ENCODE data around the gene CCDC3.
"Not testable (repeated sequence)": the region's sequence is repeated elsewhere in the genome, so short reads cannot be mapped to it uniquely, and the experiment has no call there.

CCDC3 gene

GRCh38 chr10:12888470-12888869 is 113.0 kb downstream of the CCDC3 start:
- DNase-seq: no peak

DNA sequence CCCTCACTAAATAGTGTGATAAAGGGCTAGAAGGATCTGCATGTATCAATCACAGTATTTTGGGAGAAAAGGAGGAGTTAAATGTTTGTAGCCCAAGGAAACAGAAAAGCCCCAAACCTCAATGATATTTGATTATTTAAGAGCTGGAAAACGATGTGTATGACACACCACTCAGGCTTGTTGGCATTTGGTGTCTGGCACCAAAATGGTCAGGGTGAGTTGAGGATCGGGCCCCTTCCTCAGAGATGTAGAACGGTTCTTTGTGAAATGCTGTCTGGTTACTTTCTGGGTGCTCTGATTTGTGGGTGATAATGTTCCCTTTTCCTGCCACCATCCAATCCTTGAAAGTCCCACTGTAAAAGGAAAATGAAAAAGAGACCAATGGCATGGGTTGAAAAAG is 113.7 kb downstream of the CCDC3 start:
- no peak for DNase-seq

DNA sequence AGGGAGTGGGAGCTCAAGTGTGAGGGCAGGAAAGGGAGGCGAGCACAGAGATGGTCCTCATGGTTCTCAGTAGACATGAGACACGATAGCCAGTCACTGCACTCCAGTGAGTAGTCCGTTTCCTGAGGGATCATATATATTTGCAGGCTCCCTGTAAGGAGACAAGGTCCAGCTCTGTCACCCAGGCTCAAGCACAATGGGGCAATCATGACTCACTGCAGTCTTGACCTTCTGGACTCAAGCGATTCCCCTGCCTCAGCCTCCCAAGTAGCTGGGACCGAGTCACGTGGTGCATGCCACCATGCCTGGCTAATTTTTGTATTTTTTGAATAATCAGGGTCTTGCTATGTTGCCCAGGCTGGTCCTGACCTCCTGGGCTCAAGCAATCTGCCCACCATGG is 116.7 kb downstream of the CCDC3 start:
- no peak for DNase-seq

DNA sequence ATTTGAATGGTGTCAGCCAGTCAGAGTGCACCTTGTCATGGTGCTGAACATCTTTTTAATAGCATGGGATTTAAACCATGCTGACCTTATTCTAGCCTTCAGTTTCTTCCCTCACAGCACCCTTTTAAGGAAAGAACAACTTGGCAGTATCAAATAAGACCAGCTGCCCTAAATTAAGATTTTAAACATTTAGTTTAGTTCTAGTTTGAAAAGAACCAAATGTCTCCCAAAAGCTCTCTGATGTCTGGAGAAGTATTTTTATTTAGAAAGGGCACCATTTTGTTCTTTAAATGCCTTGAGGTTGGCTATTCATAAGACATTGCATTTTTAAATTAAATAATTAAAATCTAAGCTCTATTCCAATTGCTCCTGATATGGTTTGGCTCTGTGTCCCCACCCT is 121.1 kb downstream of the CCDC3 start:
- no peak for DNase-seq

DNA sequence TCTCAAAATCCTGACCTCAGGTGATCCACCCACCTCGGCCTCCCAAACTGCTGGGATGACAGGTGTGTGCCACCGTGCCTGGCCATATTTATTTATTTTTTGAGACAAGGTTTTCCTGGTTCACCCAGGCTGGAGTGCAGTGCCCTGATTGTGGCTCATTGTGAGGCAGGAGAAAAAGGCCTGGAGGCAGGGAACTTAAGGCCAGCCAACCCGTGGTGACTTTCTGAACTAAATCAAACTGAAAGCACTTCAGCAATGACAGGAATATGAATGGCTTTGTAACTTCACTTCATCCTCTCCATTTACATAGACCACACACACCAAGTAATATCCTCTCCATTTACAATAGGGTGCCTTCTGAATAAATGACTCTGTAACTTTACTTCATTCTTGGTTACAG is 124.4 kb downstream of the CCDC3 start:
- no peak for DNase-seq

DNA sequence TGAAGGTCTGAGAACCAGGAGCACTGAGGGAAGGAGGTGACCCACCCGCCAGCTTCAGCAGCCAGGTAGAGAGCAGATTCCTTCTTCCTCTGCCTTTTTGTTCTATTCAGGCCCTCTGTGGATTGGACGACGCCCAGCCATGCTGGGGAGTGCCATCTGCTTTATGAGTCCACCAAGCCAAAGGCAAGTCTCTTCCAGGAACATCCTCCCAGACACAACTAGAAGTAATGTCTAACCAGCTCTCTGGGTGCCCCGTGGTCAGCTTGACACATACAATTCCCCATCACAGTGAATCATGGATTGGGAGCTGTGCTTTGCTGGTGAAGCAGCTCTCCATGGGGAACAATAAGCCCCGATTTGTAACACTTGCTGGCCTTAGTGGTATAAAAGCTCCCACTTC is 125.2 kb downstream of the CCDC3 start:
- DNase-seq: peak in 1 of 51 donors; percentile 50

DNA sequence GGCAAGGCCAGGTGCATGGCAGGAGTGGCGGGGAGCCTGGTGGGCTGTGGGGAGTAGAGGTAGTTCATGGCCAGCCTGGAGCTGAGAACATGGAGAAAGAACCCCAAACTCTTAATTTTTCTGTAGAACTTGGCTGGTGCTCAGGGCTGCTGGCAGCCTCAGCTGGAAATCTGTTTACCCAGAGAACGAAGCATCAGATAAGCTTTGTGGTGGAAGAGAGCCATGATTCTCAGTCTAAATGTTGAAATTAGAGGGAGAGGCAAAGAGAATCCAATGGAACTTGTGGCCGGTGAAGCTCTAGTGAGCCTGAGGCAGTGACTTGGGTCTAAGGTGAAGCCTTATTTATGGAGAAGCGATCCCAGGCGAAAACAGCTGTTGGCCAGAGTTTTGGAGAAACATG is 126.4 kb downstream of the CCDC3 start:
- no peak for DNase-seq

DNA sequence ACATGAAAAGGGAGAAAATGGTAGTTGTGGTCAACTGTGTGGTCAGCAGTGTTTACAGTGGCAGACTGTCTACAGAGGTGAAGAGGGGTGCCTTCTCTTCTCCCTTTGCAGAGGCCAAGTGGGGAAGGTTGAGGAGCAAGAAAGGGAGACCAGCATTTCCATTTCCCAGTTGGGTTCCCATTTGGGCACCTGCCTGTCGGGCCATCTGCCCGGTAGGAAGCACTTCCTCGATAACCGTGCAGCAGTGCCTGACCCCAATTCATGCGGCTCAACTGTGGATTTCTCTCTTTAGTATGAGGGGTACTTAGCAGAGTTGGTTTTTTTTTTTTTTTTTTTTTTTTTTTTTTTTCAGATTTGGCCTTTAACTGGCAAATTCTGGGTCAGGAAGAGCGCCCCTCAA is 127.0 kb downstream of the CCDC3 start:
- DNase-seq: no peak

- DNase-seq: no peak
Measured at GRCh38 chr10:12873172-12873571, 128.3 kb downstream of the CCDC3 start.

GRCh38 chr10:12872577-12872976 is 128.9 kb downstream of the CCDC3 start:
- DNase-seq: no peak

DNA sequence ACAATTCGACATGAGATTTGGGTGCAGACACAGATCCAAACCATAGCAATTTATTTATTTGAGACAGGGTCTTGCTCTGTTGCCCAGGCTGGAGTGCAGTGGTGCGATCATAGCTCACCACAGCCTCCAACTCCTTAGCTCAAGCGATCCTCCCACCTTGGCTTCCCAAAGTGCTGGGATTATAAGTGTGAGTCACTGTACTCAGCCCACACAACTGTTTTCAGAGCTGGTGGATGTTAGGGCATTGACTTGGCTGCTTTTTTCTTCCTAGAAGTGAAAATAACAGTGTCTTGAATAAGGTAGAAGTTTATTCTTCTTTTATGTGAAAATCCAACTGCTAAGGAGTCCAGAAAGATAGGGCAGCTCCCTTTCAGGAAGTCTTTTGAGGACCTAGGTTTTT is 132.1 kb downstream of the CCDC3 start:
- DNase-seq: peak in 2 of 51 donors; percentile 2 to 40

DNA sequence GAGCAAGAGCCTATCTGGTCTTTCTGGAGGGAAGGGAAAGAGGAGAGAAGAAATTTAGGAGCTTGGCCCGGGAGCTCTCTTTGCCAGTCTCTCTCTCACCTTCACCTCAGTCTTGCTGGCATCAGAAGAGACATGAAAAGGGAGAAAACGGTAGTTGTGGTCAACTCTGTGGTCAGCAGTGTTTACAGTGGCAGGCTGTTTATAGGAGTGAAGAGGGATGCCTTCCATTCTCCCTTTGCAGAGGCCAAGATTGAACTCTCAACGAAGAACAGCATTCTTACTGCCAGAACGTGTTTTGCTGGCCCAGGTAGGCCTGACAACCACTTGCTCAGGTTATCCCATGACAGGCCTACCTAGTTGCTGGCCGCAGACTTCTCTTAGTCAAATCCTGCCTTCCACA is 133.3 kb downstream of the CCDC3 start:
- DNase-seq: no peak

- DNase-seq: not testable (repeated sequence)
Measured at GRCh38 chr10:12865515-12865914, 136.0 kb downstream of the CCDC3 start.

GRCh38 chr10:12862459-12862858 is 139.1 kb downstream of the CCDC3 start:
- no peak for DNase-seq

GRCh38 chr10:12854988-12855387 is 146.5 kb downstream of the CCDC3 start:
- DNase-seq: no peak

- DNase-seq: no peak
Measured at GRCh38 chr10:12852687-12853086, 148.8 kb downstream of the CCDC3 start.

GRCh38 chr10:12849319-12850181 is 152.0 kb downstream of the CCDC3 start:
- DNase-seq: no peak

GRCh38 chr10:12848439-12849173 is 152.9 kb downstream of the CCDC3 start:
- peak in 1 of 51 donors; percentile 46 for DNase-seq

DNA sequence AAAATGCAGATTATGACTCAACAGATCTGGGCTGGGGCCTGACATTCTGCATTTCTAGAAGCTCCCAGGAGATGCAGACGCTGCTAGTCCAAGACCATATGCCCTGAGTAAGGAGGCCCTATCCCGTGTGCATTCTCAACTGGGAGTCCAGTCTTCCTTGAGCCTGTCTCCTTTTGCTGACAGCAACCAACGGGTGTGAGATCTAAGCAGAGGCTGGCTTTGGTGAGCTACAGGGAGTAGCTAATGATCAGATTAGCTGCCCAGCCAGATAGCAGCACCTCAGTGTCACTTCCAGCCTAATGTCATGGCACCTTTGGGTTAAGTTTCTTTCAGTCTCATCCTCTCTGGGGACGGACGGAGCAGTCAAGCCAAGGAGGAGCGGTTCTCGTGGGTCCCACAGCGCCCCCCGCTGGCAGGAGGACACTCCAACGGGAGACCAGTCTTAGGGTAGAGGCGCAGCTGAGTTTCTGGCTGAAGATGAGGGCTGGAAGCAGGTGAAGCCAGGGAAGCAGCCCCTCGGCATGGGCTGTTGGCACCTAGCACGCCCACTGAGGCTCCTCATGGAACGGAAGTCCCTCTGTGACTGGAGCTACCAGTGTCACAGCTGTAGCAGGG is 154.0 kb downstream of the CCDC3 start:
- DNase-seq: no peak

GRCh38 chr10:12846718-12847117 is 154.8 kb downstream of the CCDC3 start:
- DNase-seq: no peak
